Upper lobe of left lung (tissue), 6 donors: ENCODE data around the gene AKAP6. TPM values are rescaled to one million over a fixed set of nuclear protein-coding genes. Genes with fewer than 3 reads are reported as not detected.

ENCODE experiments used
- ATAC-seq, 2 donors: fragments of 200-7000 bp; cut with Tn5 transposase; one replicate each; pipeline ENCODE4 v1.9.1; 2022; ENCODE audit warnings: mild to moderate bottlenecking in 2 of 2, moderate library complexity in 2 of 2; ENCODE audit not compliant: low FRiP score in 2 of 2
- DNase-seq, 2 donors: peaks; one replicate each; pipeline ENCODE4 v3.0.0-alpha.2; 2019 to 2020
- H3K27ac ChIP-seq, 4 donors: fragments of 200-600 bp; sonication (generic); one replicate each; pipeline ENCODE4 v1.5.1; 2016 to 2019
- H3K27me3 ChIP-seq, 4 donors: fragments of 200-600 bp; sonication (generic); one replicate each; pipeline ENCODE4 v1.5.1; 2017 to 2019
- H3K36me3 ChIP-seq, 4 donors: fragments of 200-600 bp; sonication (generic); one replicate each; pipeline ENCODE4 v1.5.1; 2016 to 2019
- H3K4me1 ChIP-seq, 4 donors: fragments of 200-600 bp; sonication (generic); one replicate each; pipeline ENCODE4 v1.5.1; 2018 to 2019
- H3K4me3 ChIP-seq, 4 donors: fragments of 200-600 bp; sonication (generic); one replicate each; pipeline ENCODE4 v1.5.1; 2017 to 2019; ENCODE audit warnings: mild to moderate bottlenecking in 2 of 4, moderate library complexity in 1 of 4
- H3K9me3 ChIP-seq, 4 donors: fragments of 200-600 bp; sonication (generic); one replicate each; pipeline ENCODE4 v1.5.1; 2018 to 2019
- EP300 ChIP-seq, 4 donors: sonication (generic); formaldehyde crosslinking; IDR thresholded peaks; one replicate each; pipeline ENCODE4 v1.5.1; 2017; ENCODE audit warnings: antibody characterized with exemption in 4 of 4, control low read depth in 2 of 4
- POLR2A ChIP-seq, 4 donors: fragments of 450-650 bp; IDR thresholded peaks; one replicate each; pipeline ENCODE4 v1.5.1; 2016 to 2017; ENCODE audit warnings: antibody characterized with exemption in 4 of 4, mild to moderate bottlenecking in 2 of 4
- POLR2AphosphoS5 ChIP-seq, 2 donors: sonication (generic); formaldehyde crosslinking; IDR thresholded peaks; one replicate each; pipeline ENCODE4 v1.5.1; 2017; ENCODE audit warnings: antibody characterized with exemption in 2 of 2
- WGBS, 2 donors: methylation state at CpG; one replicate each; pipeline ENCODE4 v1.1.5; 2017 to 2018; 5-methylcytosine and 5-hydroxymethylcytosine counted together
- total RNA-seq, 6 donors: library from RNA; depleted of rRNA in 4 of 6; stranded (reverse); fragments of >200 nt in 4 of 6; gene quantifications; one replicate each; pipeline versions ENCODE4 v1.1.0 to v1.2.1, GENCODE V29; 2016 to 2021
- TF ChIP-seq, protein P1 (sequence below), 6 experiments: fragments of 450-650 bp in 4 of 6; fragments of 200-600 bp in 2 of 6; sonication (generic) in 2 of 6; IDR thresholded peaks; one replicate each; pipeline ENCODE4 v1.5.1; 2016 to 2019; ENCODE audit warnings: antibody characterized with exemption in 6 of 6
- donor health status: DM: no; HTN: no; CAD: no; lungs with moderate emphysema.
- donor health status: DM: no; HTN: yes; CAD: no; lungs with severe emphysema.

AKAP6 gene
- total RNA-seq, 6 donors from 2014 or later, result 6.2 to 27.7 (median 10.7) TPM

DNA sequence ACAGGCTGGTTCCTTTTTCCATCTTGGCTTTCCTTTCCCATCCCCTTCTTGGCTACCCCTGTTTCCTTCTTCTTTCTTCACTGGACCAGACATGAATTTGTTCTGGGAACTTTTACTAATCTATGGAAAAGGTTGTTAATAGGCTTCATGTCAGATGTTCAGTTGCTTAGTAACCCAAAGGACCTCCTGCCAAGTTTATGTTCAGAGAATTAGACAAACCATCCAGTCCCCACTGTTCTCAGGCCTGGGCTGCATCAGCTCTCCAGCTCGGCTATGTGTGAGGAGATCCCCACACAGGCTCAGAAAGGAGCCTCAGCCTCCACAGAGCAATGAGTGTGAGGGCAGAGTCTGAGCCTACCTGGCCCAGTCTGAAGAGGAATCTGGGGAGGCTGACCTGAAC, 78.0 kb downstream of the AKAP6 start:
- ATAC-seq (no peak), DNase-seq (no peak)
- Histone ChIP-seq H3K4me3 (no peak overlapping the region), H3K36me3 (no peaks in the 10 kb centered on the region), H3K4me1 (no peaks in the 10 kb centered on the region), H3K27ac (no peak overlapping the region), H3K9me3 (no peaks in the 10 kb centered on the region), H3K27me3 (no peaks in the 10 kb centered on the region)
- 71% methylated on average over 1 of the region's 1 CpG; no CpG with 5 or more reads in 1 of the 2 donors for WGBS, 2 donors
- TF ChIP-seq EP300 (IDR thresholded peaks at IDR 0.05) (no peak), POLR2A (IDR thresholded peaks at IDR 0.05) (no peak), POLR2AphosphoS5 (IDR thresholded peaks at IDR 0.05) (no peak)
- TF ChIP-seq, protein P1, sequence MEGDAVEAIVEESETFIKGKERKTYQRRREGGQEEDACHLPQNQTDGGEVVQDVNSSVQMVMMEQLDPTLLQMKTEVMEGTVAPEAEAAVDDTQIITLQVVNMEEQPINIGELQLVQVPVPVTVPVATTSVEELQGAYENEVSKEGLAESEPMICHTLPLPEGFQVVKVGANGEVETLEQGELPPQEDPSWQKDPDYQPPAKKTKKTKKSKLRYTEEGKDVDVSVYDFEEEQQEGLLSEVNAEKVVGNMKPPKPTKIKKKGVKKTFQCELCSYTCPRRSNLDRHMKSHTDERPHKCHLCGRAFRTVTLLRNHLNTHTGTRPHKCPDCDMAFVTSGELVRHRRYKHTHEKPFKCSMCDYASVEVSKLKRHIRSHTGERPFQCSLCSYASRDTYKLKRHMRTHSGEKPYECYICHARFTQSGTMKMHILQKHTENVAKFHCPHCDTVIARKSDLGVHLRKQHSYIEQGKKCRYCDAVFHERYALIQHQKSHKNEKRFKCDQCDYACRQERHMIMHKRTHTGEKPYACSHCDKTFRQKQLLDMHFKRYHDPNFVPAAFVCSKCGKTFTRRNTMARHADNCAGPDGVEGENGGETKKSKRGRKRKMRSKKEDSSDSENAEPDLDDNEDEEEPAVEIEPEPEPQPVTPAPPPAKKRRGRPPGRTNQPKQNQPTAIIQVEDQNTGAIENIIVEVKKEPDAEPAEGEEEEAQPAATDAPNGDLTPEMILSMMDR (IDR thresholded peaks at IDR 0.05), result no peak

DNA sequence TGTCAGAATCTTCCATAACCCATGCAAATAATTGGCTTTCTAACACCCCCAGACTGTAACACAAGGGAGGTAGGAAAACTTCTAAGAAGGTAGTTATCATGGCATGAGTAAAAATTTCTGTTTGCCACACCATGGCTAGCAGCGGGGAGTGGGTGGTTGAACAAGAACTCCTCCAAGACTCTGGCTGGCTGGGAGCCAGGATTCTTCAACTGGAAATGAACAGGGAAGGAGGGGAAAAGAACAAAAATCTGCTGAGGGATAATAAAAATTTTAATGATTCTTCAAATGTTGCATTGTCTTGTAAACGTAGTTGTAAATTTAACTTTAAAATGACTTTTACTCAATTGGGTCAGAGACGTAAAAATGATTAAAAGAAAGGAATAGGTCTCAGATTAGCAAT, 78.9 kb downstream of the AKAP6 start:
- Histone ChIP-seq H3K4me3 (no peak overlapping the region), H3K9me3 (no peaks in the 10 kb centered on the region), H3K36me3 (no peaks in the 10 kb centered on the region), H3K27me3 (no peaks in the 10 kb centered on the region), H3K27ac (no peak overlapping the region), H3K4me1 (no peaks in the 10 kb centered on the region)
- DNase-seq (no peak), ATAC-seq (no peak)
- WGBS, 2 donors, result 63 to 69% methylated on average over 3 of the region's 3 CpGs
- TF ChIP-seq, protein P1 (IDR thresholded peaks at IDR 0.05), result no peak
- TF ChIP-seq POLR2A (IDR thresholded peaks at IDR 0.05) (no peak), EP300 (IDR thresholded peaks at IDR 0.05) (no peak), POLR2AphosphoS5 (IDR thresholded peaks at IDR 0.05) (no peak)

DNA sequence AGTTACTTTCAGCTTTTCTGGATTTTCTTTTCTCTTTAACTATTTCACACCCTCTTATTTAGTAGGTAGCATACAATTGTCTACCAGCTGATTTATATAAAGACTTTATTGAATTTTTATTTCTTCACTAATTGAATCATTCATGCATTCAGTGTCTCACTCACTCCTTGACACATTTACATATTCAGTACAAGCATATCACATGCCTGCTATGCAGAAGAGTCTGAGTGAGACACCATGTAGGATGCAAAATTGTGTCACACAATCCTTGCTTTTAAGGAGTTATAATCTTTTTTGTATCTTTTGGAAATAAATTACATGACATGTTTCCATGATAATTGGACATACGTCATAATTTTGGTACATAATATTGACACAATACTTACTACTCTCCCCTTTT, 83.0 kb downstream of the AKAP6 start:
- H3K4me1 ChIP-seq, result no peaks in the 10 kb centered on the region
- no peaks in the 10 kb centered on the region for H3K9me3 ChIP-seq
- 90 to 97% methylated on average over 1 of the region's 1 CpG for WGBS, 2 donors
- no peaks in the 10 kb centered on the region for H3K36me3 ChIP-seq
- no peak overlapping the region for H3K4me3 ChIP-seq
- TF ChIP-seq POLR2AphosphoS5 (IDR thresholded peaks at IDR 0.05) (no peak), EP300 (IDR thresholded peaks at IDR 0.05) (no peak), POLR2A (IDR thresholded peaks at IDR 0.05) (no peak)
- TF ChIP-seq, protein P1 (IDR thresholded peaks at IDR 0.05), result no peak
- DNase-seq (no peak), ATAC-seq (no peak)
- H3K27ac ChIP-seq, result no peak overlapping the region
- no peaks in the 10 kb centered on the region for H3K27me3 ChIP-seq

DNA sequence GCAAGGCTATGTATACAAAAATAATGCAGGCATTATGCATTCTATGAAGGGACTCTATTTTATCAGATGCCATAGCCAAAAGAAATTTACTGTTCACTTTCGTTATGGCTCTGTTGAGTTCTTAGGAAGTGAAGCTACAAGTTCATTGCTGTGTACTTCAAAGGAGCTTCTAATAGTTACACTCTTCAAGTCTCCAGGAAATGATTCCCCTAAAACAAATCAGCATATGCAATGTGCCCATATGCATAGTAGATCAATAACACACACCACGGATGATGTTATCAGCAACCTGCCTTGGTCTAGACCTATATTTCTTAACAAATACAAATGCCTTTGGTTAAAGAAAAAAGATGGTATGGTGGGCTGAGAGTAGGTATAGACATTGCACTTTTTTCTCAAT, 83.4 kb downstream of the AKAP6 start:
- Histone ChIP-seq H3K9me3 (no peaks in the 10 kb centered on the region), H3K4me1 (peaks cover 0 to 3% (median 0%) of the 10 kb centered on the region in 4 donors)
- WGBS, 2 donors, result 52 to 79% methylated on average over 2 of the region's 2 CpGs

More for the DNA sequence above, 83.4 kb downstream of the AKAP6 start:
- ATAC-seq, result no peak
- Histone ChIP-seq H3K27me3 (no peaks in the 10 kb centered on the region), H3K36me3 (no peaks in the 10 kb centered on the region), H3K27ac (no peak overlapping the region), H3K4me3 (no peak overlapping the region)
- TF ChIP-seq EP300 (IDR thresholded peaks at IDR 0.05) (no peak), POLR2A (IDR thresholded peaks at IDR 0.05) (no peak), POLR2AphosphoS5 (IDR thresholded peaks at IDR 0.05) (no peak)
- TF ChIP-seq, protein P1 (IDR thresholded peaks at IDR 0.05), result no peak
- DNase-seq, result no peak
